HG02938 (cell line): ENCODE data around the gene MRAP.
"Not testable (repeated sequence)": the region's sequence is repeated elsewhere in the genome, so short reads cannot be mapped to it uniquely, and the experiment has no call there.

Experiments used
- ATAC-seq: cut with Tn5 transposase; IDR thresholded peaks from one replicate; pipeline ENCODE4 v1.9.1; 2021; ENCODE audit warnings: mild to moderate bottlenecking, moderate library complexity; ENCODE audit not compliant: unreplicated experiment

MRAP gene

GRCh38 chr21:32299695-32300094 is 1.0 kb downstream of the MRAP start:
- ATAC-seq, result no peak

DNA sequence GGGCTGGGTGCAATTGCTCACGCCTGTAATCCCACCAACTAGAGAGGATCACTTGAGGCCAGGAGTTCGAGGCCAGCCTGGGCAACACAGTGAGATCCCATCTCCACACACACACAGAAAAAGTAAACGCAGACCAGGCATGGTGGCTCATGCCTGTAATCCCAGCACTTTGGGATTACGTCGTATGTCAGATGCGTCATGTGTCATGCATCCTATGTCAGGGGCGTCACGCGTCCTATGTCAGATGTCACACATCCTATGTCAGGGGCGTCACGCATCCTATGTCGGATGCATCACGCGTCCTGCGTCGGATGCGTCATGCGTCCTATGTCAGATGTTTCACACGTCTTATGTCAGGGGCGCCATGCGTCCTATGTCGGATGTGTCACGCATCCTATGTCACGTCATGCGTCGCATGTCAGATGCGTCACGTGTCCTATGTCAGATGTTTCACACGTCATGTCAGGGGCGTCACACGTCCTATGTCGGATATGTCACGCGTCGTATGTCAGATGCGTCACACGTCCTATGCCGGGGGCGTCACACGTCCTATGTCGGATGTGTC is 1.5 kb downstream of the MRAP start:
- ATAC-seq, result no peak

GRCh38 chr21:32301596-32301995 is 2.9 kb downstream of the MRAP start:
- no peak for ATAC-seq

- no peak for ATAC-seq
These were observed 3.9 kb downstream of the MRAP start for GRCh38 chr21:32302560-32302959.

DNA sequence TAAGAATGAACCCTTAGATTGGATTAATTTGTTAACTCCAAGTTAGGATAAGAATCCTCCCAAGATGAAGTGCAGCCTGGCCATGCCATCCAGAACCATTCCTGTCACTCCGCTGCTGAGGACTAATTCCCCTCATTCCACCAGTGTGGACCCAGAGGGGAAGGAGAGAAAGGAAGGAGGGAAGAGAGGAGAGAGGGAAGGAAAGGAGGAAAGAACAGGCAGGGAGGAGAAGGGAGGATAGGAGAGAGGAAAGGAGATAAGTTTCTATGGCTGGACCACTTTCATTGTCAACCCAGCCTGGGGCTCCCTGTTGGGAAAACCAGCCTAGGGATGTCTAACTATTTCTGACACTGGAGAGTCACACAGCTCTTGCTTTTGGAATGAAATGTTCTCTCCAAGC is 4.7 kb downstream of the MRAP start:
- ATAC-seq, result no peak

DNA sequence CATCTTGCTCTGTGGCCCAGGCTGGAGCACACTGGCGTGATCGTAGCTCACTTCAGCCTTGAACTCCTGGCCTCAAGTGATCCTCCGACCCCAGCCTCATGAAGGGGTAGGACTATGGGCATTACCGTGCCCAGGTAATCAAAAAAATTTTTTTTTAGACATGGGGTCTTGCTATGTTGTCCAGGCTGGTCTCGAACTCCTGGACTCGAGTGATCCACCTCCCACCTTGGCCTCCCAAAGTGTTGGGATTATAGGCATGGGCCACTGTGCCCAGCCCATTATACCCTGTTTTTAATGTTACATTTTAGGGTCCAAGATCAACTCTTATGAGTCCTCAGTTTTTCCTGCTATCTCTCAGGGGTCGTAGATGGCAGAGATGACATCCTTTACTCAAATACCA is 6.3 kb downstream of the MRAP start:
- ATAC-seq, result no peak

DNA sequence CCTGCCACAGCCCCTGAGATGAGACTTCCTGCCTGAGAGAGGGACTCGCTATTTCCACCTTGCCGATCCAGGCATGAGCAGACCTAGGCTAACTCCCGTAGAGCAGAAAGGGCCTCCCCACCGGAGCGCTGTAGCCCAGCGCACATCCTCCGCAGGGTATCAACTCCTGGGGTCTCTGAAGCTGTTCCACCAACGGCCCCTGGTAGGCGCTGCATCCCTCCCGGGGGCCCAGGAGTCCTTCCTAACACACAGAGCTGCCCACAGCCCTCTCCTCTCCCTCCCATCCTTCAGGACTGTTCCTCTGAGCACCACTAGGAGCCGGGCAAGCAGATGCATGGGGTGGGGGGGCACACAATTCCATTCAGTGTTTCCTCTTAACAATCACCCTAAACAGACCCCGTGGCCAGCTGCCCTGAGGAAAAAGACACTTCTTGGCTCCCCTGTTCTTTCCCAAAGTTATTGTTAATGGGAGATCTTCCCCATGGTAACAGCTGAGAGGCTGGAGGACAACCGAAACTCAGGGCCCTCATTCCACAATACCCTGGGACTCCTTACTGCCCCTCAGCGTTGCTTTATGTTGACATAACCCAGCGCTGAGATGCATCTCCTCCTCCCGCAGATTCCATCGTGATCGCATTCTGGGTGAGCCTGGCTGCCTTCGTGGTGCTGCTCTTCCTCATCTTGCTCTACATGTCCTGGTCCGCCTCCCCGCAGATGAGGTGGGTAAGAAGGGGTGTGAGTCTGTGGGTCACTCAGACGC is 7.5 kb downstream of the MRAP start:
- ATAC-seq, result no peak

DNA sequence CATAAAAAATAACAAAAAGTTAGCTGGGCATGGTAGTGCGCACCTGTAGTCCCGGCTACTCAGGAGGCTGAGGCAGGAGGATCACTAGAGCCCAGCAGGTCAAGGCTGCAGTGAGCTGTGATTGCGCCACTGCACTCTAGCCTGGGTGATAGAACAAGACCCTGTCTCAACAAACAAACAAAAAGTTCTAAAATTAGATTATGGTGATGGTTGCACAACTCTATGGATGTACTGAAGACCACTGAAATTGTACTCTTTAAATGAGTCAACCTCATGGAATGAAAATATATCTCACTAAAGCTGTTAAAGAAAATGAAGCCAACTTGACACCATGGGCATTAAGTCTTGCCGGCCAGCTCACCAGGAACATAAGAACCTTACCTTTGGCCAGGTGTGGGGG is 9.1 kb downstream of the MRAP start:
- ATAC-seq, result no peak

DNA sequence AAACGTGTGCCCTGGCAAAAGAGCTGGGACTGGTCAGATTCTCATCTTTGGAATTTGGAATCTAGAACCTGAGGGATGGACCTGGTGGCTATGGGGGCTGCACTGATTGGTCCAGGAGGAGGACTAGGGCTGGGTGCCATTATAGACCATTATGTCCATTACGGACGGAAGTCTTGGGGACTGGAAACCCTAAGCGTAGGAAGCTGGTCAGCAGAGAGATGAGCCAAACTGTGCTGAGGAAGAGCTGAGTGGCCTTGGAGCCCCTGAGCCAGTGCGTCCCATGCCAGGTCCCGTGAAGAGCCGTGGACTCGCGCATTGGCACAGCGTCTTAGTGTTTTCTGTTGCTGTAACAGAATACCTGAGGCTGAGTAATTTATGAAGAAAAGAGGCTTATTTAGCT is 10.0 kb downstream of the MRAP start:
- ATAC-seq, result no peak

DNA sequence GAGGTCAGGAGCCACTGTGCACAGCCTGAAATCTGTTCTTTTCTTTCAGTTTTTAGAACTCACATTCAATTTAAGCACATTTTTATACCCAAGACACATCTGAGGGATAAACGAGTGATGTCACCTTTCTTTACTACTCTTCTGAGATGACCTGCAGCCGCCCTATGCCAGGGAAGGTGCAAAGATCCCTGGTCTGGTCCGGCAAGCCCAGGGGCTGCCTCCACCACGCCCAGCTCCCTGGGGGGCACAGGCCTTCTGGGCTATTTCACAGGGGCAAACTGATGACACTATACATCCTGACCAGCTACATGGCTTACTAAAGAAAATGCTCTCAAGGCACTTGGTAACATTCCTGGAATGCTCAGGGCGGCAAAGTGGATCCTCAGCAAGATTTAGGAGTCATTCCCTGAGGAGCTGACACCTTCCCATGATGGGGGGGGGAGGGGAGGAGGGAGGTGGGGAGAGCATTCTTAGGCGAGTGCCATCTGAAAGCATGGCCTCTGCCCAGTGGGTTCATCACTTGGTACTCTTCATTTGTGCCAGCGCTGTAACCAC is 11.3 kb downstream of the MRAP start:
- no peak for ATAC-seq

DNA sequence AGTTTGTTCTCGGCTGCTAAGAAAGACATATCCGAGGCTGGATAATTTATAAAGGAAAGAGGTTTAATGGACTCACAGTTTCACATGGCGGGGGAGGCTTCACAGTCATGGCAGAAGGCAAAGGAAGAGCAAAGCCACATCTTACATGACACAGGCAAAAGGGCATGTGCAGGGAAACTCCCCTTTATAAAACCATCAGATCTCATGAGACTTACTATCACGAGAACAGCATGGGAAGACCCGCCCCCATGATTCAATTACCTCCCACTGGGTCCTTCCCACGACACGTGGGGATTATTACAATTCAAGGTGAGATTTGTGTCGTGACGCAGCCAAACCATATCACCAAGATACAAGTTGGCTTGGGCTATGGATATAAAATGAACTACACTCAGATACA is 12.3 kb downstream of the MRAP start:
- ATAC-seq, result not testable (repeated sequence)

GRCh38 chr21:32311621-32312020 is 13.0 kb downstream of the MRAP start:
- no peak for ATAC-seq

DNA sequence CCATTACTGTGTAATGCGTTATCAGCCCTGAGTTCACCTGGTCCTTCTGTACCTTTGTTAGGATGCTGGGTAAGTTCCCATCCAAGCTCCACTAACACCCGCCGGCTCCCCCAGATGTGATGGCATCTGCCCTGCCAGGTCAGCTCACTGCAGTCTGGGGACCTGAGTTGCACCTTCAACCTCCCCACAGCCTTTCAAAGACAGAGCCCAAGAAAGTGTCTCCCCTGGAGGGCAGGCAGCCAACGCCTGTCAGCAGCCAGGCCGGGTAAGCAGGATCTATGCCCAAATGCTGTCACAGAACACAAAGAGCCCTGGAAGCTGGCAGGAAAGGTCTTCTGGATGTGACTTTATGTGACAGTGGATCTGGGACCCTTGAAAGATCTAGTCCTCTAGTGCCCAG is 13.7 kb downstream of the MRAP start:
- ATAC-seq, result no peak

GRCh38 chr21:32312976-32313375 is 14.3 kb downstream of the MRAP start:
- ATAC-seq, result no peak

DNA sequence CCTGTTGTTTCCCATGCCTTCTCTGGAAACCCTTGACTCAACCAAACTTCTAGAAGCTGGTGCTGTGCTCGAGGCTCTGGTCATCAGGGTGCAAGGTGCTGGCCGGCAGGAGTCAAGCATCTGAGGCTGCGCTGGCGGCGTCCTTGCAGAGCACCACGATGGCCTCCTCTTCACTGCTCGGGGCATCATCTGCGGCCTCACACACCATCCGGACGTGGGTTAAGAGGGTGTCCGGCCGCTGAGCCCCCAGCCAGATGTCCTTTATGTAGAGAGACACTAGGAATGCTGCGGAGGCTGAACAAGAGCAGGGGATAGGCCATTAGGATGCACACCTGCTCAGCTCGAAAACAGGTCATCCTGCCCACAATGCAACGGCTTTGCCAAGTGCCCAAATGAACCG is 16.2 kb downstream of the MRAP start:
- no peak for ATAC-seq

GRCh38 chr21:32315511-32316281 is 17.0 kb downstream of the MRAP start:
- ATAC-seq, result no peak

DNA sequence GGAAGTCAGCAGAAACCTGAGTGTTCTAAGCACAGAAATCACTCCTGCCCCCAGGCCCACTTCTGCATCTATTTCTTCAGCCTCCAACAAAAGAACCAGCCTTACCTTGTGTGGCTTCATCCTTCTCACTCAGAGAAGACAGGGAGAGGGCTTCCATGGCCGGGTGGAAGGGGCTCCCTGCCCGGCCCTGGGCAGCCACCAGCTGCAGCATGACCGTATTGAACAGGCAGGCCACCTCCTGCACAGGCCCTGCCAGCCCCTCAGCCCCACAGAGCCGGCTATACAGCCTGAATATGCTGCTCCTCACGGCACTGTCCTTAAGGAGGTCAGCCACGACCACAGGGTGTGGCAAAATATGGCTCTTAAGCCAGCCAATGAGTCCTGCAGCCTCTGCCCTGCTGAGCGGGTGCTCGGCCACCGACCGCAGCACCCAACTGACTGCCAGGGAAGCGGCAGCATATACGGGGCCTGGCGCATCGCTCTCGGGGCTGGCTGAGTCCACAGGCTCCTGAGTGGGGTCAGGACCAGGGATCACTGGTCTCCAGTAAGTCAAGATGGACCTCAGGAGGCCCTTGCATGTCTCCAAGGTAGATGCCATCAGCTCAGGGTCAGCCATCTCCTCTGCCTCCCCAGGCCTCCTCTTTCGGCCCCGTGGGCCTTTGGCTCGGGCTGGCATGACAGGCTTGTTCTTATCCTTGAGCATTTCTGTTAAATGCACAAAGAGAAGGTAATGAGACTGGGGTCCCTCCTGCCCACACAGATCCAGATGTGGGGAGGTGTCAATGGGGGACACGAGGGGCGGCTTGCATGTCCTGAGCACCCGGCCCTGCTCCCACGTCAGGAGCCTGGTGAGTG is 17.9 kb downstream of the MRAP start:
- no peak for ATAC-seq

DNA sequence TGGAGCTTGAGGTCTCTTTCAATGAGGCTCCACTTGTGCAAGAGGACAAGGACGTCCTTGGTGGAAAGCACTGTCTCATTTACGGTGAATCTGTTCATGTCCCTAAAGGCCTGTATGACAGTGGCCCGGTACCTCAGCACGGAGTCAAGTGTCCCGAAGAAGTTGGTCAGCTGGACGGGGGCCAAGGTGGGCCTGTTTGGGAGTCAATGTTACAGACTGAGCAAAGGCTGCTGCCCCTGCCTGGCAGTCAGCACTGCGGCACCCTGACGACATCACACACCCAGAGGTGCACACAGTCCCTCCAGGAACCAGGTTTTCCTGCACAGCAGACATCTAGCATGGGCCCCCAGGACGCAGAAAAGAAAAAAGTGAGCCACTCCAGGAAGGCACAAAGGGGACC is 19.1 kb downstream of the MRAP start:
- ATAC-seq, result no peak

GRCh38 chr21:32319012-32319411 is 20.4 kb downstream of the MRAP start:
- ATAC-seq, result no peak

DNA sequence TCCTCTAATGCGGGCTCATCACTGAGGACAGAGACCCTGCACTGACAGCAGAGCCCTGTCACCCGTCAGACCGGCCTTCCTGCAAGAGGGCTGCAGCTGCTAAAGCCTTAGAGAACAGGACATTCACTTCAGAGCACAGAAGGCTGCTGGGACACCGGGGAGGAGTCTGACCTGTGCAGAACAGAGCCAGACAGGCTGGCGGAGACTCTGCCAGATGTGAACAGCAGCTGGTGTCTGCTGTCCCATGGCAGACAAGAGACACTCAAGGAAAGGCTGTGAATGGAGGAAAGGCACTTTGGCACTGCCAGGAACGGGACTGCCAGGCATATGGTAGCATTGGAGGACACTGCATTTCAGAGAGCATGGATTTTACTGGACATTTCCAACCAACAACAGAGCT is 21.4 kb downstream of the MRAP start:
- no peak for ATAC-seq

DNA sequence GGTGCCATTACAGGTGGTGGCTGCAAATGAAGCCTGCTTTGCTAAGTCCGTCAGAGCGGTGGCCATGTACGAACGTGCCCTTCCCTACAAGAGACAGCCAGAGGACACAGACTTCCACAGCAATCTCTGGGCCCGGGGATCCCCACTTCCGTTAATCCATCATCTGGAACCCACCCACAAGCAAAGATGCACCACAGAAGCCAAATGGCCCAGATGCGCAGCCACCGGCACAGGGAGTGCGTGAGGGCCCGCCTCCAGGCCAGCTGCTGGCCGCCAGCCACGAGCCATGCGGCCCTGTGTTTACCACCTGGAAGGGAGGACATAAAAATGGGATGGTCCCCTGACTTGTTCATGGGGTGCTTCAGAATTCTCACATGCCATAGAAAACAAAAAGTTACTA is 22.1 kb downstream of the MRAP start:
- no peak for ATAC-seq
